ENCODE data around the gene SH3GL1.

The SH3GL1 gene

DNA sequence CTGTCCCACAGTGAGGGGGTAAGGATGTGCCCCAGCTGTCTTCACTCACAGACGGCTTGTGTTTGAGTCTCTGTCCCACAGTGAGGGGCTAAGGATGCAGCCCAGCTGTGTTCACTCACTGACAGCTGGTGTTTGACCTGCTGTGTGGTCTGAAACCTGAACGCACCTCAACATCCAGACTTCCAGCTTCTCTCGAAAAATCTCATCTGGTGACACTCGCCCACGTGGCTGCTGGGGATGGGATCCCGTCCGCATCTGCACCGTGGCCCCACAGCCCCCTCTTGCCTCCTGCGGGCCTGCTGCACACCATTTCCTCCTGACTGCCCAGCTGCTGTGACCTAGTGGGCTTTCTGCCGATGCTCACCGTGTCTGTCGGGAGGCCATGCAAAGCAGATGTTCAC lies 29.4 kb upstream of the SH3GL1 start:
- no peak for ATAC-seq
- TF ChIP-seq OSR1 (CRISPR knock-in tag; IDR thresholded peaks at IDR 0.05), result no peak
- TF ChIP-seq, protein P1, sequence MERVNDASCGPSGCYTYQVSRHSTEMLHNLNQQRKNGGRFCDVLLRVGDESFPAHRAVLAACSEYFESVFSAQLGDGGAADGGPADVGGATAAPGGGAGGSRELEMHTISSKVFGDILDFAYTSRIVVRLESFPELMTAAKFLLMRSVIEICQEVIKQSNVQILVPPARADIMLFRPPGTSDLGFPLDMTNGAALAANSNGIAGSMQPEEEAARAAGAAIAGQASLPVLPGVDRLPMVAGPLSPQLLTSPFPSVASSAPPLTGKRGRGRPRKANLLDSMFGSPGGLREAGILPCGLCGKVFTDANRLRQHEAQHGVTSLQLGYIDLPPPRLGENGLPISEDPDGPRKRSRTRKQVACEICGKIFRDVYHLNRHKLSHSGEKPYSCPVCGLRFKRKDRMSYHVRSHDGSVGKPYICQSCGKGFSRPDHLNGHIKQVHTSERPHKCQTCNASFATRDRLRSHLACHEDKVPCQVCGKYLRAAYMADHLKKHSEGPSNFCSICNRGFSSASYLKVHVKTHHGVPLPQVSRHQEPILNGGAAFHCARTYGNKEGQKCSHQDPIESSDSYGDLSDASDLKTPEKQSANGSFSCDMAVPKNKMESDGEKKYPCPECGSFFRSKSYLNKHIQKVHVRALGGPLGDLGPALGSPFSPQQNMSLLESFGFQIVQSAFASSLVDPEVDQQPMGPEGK (CRISPR knock-in tag; IDR thresholded peaks at IDR 0.05; ENCODE audit: borderline replicate concordance), result no peak
- TF ChIP-seq, protein P2, sequence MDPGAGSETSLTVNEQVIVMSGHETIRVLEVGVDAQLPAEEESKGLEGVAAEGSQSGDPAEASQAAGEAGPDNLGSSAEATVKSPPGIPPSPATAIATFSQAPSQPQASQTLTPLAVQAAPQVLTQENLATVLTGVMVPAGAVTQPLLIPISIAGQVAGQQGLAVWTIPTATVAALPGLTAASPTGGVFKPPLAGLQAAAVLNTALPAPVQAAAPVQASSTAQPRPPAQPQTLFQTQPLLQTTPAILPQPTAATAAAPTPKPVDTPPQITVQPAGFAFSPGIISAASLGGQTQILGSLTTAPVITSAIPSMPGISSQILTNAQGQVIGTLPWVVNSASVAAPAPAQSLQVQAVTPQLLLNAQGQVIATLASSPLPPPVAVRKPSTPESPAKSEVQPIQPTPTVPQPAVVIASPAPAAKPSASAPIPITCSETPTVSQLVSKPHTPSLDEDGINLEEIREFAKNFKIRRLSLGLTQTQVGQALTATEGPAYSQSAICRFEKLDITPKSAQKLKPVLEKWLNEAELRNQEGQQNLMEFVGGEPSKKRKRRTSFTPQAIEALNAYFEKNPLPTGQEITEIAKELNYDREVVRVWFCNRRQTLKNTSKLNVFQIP (CRISPR knock-in tag; IDR thresholded peaks at IDR 0.05; ENCODE audit: borderline replicate concordance, low read depth), result no peak

DNA sequence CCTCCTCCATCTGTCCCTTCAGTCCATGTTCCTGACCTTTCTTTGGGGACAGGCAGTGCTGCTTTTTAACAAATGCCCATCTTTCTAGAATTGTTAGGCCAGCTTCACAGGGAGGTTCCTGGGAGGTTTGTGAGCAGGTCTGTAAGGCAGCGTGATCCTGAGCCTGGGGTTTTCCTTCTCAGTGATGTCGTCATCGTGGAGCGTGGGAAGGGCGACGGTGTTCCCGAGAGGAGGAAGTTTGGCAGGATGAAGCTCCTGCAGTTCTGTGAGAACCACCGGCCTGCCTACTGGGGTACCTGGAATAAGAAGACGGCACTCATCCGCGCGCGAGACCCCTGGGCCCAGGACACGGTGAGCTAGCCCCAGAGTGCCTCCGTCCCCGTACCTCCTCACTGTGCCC lies 28.9 kb upstream of the SH3GL1 start:
- TF ChIP-seq, protein P3, sequence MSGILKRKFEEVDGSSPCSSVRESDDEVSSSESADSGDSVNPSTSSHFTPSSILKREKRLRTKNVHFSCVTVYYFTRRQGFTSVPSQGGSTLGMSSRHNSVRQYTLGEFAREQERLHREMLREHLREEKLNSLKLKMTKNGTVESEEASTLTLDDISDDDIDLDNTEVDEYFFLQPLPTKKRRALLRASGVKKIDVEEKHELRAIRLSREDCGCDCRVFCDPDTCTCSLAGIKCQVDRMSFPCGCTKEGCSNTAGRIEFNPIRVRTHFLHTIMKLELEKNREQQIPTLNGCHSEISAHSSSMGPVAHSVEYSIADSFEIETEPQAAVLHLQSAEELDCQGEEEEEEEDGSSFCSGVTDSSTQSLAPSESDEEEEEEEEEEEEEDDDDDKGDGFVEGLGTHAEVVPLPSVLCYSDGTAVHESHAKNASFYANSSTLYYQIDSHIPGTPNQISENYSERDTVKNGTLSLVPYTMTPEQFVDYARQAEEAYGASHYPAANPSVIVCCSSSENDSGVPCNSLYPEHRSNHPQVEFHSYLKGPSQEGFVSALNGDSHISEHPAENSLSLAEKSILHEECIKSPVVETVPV (CRISPR knock-in tag; IDR thresholded peaks at IDR 0.05), result no peak
- TF ChIP-seq, protein P4, sequence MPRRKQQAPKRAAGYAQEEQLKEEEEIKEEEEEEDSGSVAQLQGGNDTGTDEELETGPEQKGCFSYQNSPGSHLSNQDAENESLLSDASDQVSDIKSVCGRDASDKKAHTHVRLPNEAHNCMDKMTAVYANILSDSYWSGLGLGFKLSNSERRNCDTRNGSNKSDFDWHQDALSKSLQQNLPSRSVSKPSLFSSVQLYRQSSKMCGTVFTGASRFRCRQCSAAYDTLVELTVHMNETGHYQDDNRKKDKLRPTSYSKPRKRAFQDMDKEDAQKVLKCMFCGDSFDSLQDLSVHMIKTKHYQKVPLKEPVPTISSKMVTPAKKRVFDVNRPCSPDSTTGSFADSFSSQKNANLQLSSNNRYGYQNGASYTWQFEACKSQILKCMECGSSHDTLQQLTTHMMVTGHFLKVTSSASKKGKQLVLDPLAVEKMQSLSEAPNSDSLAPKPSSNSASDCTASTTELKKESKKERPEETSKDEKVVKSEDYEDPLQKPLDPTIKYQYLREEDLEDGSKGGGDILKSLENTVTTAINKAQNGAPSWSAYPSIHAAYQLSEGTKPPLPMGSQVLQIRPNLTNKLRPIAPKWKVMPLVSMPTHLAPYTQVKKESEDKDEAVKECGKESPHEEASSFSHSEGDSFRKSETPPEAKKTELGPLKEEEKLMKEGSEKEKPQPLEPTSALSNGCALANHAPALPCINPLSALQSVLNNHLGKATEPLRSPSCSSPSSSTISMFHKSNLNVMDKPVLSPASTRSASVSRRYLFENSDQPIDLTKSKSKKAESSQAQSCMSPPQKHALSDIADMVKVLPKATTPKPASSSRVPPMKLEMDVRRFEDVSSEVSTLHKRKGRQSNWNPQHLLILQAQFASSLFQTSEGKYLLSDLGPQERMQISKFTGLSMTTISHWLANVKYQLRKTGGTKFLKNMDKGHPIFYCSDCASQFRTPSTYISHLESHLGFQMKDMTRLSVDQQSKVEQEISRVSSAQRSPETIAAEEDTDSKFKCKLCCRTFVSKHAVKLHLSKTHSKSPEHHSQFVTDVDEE (CRISPR knock-in tag; IDR thresholded peaks at IDR 0.05), result no peak
- no peak for ATAC-seq

DNA sequence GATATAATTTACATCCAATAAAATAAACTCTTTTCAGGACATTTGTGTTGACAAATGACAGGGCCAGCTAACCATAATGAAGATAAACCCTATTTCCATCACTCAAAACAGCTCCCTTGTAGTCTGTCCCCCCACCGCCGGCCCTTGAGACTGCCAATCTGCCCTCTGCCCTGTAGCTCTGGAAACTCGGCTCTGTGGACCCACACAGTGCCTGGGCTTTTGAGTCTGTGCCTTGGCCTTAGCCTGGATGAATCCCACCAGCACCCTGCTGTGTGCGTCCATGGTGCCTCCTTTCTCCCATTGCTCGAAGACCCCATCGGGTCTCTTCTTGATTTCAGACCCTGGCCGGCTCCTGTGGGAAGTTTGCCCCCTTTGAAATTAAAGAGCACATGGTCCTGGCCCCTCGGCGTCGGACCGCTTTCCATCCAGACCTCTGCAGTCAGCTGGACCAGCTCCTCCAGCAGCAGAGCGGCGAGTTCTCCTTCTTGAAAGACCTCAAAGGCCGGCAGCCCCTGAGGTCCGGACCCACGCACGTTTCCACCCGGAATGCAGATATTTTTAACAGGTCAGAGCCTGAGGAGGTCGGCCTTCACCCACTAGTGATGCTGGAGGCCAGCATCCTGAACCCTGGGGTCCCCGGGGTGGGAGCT lies 28.1 kb upstream of the SH3GL1 start:
- no peak for TF ChIP-seq RARB (CRISPR knock-in tag; IDR thresholded peaks at IDR 0.05)
- TF ChIP-seq, protein P4 (CRISPR knock-in tag; IDR thresholded peaks at IDR 0.05), result no peak
- no peak for TF ChIP-seq GLIS3 (CRISPR knock-in tag; IDR thresholded peaks at IDR 0.05)
- TF ChIP-seq ZC3H10 (CRISPR knock-in tag; IDR thresholded peaks at IDR 0.05), result no peak
- no peak for TF ChIP-seq BACH2 (CRISPR knock-in tag; IDR thresholded peaks at IDR 0.05; ENCODE audit: borderline replicate concordance)
- TF ChIP-seq TOX (CRISPR knock-in tag; IDR thresholded peaks at IDR 0.05; ENCODE audit: borderline replicate concordance), result no peak
- no peak for TF ChIP-seq OSR1 (CRISPR knock-in tag; IDR thresholded peaks at IDR 0.05)
- TF ChIP-seq PPARA (CRISPR knock-in tag; IDR thresholded peaks at IDR 0.05; ENCODE audit: borderline replicate concordance), result no peak
- TF ChIP-seq TCF4 (CRISPR knock-in tag; IDR thresholded peaks at IDR 0.05; ENCODE audit: borderline replicate concordance), result no peak
- TF ChIP-seq, protein P2 (CRISPR knock-in tag; IDR thresholded peaks at IDR 0.05; ENCODE audit: borderline replicate concordance, low read depth), result no peak
- no peak for TF ChIP-seq ZNF565 (CRISPR knock-in tag; conservative IDR thresholded peaks at IDR 0.05; ENCODE audit: low read depth)
- TF ChIP-seq, protein P1 (CRISPR knock-in tag; IDR thresholded peaks at IDR 0.05; ENCODE audit: borderline replicate concordance), result no peak
- no peak for TF ChIP-seq SNAI2 (CRISPR knock-in tag; IDR thresholded peaks at IDR 0.05)
- TF ChIP-seq ISL1 (CRISPR knock-in tag; IDR thresholded peaks at IDR 0.05), result no peak
- ATAC-seq, result no peak

Measured in SK-N-SH treated with all-trans-retinoic acid at 6 μM for 48 hours (cell line).